Skin epidermis (tissue), 12 donors: ENCODE data around the gene LRRN2.

Experiments
- H3K27ac ChIP-seq, 21 experiments: fragments of 200-600 bp; sonication (generic) in 11 of 21; one replicate each; pipeline ENCODE4 v1.5.0; 2020; ENCODE audit warnings: mild to moderate bottlenecking in 3 of 21, inconsistent platforms in 2 of 21, moderate library complexity in 2 of 21
- H3K4me3 ChIP-seq, 7 experiments: fragments of 200-600 bp; sonication (generic) in 2 of 7; one replicate each; pipeline ENCODE4 v1.5.0; 2020; ENCODE audit warnings: inconsistent platforms in 2 of 7, mild to moderate bottlenecking in 2 of 7, moderate library complexity in 1 of 7

The LRRN2 gene

GRCh38 chr1:204713541-204713940 is 28.0 kb upstream of the LRRN2 start:
- Histone ChIP-seq H3K27ac (no peak overlapping the region), H3K4me3 (no peak overlapping the region)

- Histone ChIP-seq H3K27ac (no peak overlapping the region), H3K4me3 (no peak overlapping the region)
These were observed 27.3 kb upstream of the LRRN2 start for GRCh38 chr1:204712708-204713430.

GRCh38 chr1:204711947-204712701 is 26.6 kb upstream of the LRRN2 start:
- Histone ChIP-seq H3K27ac (no peak overlapping the region), H3K4me3 (no peak overlapping the region)

DNA sequence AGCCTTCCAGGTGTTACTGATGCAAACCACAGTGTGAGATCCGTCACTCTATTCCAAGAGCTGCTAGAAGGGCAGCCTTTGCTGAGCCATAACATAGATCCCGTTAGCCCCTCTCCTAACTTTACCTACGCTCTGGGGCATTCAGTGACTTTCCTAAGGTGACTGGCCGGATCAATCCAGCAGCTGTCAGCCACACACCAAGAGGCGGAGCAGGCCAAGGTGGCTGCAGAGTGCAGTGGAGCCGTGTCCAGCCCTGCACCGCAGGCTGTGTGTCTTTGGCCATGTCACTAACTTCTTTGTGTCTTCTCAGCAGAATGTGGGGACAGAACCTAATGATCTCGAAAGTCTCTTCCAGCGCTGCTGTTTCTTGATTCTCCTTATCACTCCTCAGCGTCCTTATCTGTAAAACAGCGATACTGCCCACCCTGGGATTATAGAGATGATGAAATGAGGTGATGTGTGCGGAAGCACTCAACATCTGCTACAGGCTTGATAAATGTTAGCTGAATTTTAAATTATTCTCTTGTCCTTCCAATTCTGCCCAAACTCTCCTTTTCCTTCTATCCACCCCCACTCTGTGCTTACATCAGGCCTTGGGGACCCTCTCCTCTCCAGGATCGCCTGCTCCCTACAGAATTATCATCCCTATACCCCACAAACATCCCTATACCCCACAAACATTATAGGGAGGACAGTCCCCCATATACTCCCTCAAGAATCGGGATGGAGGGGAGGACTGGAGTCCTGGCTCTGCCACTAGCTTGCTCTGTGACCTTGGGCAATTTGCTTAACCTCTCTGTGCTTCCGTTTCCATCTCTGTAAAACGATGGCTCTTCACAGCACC is 25.8 kb upstream of the LRRN2 start:
- H3K27ac ChIP-seq: no peak overlapping the region
- no peak overlapping the region for H3K4me3 ChIP-seq

GRCh38 chr1:204709960-204710912 is 24.7 kb upstream of the LRRN2 start:
- no peak overlapping the region for H3K27ac ChIP-seq
- no peak overlapping the region for H3K4me3 ChIP-seq

DNA sequence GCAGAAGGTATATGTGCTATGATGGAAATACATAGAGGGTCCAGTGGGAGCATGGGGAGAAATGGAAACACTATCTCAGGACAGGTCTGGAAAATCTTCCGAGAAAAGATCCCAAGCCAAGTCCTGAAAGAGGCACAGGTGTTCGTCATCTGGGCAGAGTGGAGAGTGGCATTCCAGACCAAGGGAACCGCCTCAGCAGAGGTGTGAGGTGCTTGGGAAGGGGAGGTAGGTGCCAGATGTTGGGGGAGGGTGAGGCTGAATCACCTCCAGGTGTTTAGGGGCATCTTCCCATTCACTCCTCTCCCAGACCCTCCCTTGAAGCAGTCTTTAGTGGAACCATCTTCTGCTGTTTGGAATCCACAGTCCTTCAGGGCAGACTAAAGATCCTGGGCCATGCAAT is 23.5 kb upstream of the LRRN2 start:
- H3K4me3 ChIP-seq: no peak overlapping the region
- no peak overlapping the region for H3K27ac ChIP-seq

GRCh38 chr1:204706838-204707509 is 21.4 kb upstream of the LRRN2 start:
- Histone ChIP-seq H3K27ac (no peak overlapping the region), H3K4me3 (no peak overlapping the region)

GRCh38 chr1:204705888-204706837 is 20.6 kb upstream of the LRRN2 start:
- H3K27ac ChIP-seq: peak overlapping the region in 1 of 21 experiments; percentile 23
- H3K4me3 ChIP-seq: no peak overlapping the region

DNA sequence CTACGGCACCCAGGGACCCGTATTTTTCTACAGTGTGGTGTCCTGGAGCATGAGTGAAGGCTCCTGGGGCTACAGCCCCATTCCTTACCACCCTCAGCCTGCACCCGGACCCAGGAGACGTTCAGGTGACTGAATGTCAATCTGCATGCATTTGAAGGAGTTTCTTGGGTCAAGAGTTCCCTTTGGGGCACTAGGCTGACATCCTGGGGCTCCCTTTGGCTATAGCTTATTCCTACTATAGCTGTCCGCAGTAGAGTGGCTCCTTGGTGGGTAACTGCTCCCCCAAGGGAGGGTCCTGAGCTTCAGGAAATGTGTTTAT is 19.9 kb upstream of the LRRN2 start:
- Histone ChIP-seq H3K4me3 (no peak overlapping the region), H3K27ac (no peak overlapping the region)

- Histone ChIP-seq H3K4me3 (no peak overlapping the region), H3K27ac (no peak overlapping the region)
These were observed 19.4 kb upstream of the LRRN2 start for GRCh38 chr1:204704794-204705492.

DNA sequence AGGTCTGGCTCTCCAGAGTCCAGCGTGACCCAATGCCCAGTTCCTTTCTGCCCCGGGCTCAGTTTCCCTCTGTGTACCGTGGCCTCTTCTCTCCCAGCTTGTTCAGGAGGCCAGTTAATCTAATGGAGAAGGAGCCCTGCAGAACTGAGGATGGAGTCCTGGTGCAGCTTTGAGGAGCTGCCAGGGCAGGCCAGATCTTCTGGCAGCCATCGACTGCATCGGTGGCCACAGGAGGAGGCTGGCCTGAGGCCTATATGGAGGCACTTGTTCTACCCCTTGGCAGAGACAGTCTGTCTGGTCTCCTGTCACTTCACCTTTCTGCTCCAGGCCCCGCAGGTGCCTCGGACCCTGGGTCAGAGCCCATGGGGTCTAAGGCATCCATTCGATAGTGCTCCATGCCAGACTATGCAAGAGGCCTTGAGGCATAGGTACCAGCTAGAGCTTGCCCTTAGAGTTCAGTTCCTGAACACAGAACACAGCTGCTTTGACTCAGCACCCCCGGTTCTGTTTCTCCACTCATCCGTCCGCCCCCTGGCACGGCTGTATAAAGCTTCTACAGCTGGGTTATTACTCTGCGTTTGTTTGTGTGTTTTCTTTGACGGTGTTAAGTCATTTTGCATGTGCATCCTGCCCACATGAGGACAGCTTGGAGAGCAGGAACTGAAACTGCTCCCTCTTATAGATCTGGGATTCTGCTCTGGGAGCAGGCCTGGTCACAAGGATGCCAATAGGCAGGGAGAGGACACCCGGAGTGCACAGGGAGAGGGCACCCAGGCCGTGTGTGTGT is 18.5 kb upstream of the LRRN2 start:
- Histone ChIP-seq H3K4me3 (no peak overlapping the region), H3K27ac (no peak overlapping the region)

DNA sequence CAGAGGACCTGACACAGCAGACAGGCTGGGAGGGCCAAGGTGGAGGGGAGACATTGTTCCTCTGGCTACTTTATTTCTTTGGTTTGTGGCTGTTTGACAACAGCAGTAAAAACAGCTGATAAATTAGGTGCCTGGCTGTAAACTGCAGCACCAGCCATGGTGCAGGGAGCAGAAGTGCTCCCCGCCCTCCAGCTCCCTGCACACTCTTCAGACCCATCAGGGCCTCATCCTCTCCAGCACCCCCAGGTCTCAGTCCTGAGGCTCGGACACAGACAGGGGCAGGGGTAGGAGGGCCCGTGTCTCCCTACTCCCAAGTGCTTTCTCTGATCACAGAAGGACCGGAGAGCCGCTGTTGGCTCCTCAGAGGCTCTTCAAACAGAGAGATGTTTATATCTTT is 17.7 kb upstream of the LRRN2 start:
- Histone ChIP-seq H3K4me3 (no peak overlapping the region), H3K27ac (no peak overlapping the region)

DNA sequence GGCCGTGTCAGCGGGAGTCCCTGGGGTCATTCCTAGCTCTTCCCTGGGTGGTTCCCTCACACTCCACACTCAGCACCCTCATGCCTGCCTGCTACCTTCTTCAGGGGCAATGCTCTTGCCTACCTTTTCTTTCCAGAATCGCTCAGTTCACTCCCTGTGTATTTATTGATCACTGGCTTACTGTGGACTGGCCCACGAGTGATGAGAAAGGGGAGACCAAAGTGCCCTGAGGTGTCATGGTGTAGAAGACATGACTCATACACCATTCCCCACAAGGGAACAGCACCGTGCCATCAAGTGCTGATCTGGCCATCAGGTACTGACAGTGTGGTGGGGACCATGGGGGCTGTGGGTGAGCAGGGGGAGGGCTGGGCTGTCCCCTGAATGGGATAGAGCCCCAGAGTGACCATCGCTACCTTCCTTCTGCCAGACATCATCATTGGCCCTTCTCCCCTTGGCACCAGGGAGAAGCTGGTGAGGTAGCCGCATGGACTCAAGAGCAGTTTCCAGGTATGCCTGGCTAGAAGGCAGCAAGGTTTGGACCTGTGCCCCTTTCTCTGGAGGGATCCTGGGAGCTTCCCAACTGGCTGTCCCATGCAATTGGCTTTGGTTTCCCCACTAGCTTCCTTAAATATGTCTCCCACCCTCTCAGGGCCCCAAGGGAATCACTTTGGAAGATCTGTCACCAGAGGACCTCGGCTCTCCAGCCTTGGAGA is 17.2 kb upstream of the LRRN2 start:
- Histone ChIP-seq H3K27ac (no peak overlapping the region), H3K4me3 (no peak overlapping the region)

GRCh38 chr1:204701229-204701628 is 15.7 kb upstream of the LRRN2 start:
- Histone ChIP-seq H3K27ac (no peak overlapping the region), H3K4me3 (no peak overlapping the region)

- no peak overlapping the region for H3K4me3 ChIP-seq
- H3K27ac ChIP-seq: no peak overlapping the region
These were observed 12.4 kb upstream of the LRRN2 start for GRCh38 chr1:204697893-204698292.

- Histone ChIP-seq H3K27ac (no peak overlapping the region), H3K4me3 (no peak overlapping the region)
These were observed 11.1 kb upstream of the LRRN2 start for GRCh38 chr1:204696606-204697005.
